HG02642 (cell line): ENCODE results near the gene DDX19B.
"Not testable (repeated sequence)": the region's sequence is repeated elsewhere in the genome, so short reads cannot be mapped to it uniquely, and the experiment has no call there.

ENCODE experiments used
- ATAC-seq: cut with Tn5 transposase; IDR thresholded peaks from one replicate; pipeline ENCODE4 v1.9.1; 2021; ENCODE audit warnings: mild to moderate bottlenecking; ENCODE audit not compliant: unreplicated experiment, poor library complexity

DDX19B gene

DNA sequence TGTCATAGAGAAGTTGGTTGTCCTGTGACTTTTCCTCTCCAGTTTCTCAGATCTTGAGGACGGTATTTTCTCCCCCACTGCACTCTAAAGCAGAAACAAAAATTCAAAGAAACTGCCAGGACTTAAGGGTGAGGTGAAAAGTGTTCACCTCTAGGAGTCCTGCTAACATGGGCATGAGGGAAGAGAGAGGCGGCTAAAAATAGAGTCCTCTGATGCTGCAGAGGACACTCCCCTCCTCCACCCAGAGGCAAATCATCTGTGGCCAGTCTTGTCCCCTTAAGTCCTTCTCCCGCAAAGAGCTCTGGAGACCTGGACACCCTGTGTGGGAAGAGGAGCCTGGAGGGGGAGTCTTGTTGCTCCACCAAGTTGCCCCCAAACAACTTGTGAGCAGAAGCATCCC lies 43.0 kb downstream of the DDX19B start:
- no peak for ATAC-seq

DNA sequence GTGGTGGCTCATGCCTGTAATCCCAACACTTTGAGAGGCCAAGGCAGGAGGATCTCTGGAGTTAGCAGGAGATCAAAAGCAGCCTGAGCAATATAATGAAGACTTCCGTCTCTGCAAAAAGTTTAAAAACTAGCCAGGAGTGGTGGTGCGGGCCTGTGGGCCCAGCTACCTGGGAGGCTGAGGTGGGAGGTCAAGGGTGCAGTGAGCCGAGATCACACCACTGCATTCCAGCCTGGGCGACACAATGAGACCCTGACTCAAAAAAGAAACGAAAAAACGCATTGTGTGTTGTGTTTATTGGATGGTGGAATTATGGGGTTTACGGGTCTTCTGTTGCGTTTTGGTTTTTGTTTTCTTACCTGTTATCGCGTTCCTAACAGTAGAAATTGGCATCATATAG lies 46.9 kb downstream of the DDX19B start:
- no peak for ATAC-seq

DNA sequence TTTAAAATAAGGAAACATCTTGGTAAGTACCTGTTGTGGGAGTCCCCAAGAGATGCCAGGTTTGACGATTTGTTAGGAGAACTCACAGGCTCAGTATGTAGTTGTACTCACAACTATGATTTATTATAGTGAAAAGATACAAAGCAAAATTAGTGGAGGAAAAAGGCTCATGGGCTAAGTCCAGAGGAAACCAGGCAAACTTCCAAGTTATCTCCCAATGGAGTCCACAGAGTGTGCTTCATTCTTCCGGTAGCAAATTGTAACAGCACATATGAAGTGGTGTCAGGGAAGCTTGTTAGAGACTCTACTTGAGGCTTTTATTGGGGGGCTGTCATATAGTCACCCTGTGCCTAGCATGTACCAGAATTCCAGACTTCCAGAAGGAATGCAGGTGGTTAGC lies 50.0 kb downstream of the DDX19B start:
- no peak for ATAC-seq

DNA sequence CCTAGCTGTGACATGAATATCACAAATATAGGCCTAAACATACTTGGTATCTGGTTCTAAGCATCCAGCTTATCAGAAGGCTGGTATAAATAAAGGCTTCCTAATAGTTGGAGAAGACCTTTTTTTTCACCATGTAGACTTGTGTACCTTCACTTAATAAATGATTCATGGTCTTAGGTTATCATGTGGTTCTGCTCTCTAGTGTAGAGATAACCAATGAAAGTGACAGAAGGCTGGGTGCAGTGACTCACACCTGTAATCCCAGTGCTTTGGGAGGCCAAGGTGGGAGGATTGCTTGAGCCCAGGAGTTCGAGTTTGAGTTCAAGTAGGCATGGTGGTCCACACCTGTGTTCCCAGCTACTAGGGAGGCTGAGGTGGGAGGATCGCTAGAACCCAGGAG lies 50.8 kb downstream of the DDX19B start:
- ATAC-seq: no peak

DNA sequence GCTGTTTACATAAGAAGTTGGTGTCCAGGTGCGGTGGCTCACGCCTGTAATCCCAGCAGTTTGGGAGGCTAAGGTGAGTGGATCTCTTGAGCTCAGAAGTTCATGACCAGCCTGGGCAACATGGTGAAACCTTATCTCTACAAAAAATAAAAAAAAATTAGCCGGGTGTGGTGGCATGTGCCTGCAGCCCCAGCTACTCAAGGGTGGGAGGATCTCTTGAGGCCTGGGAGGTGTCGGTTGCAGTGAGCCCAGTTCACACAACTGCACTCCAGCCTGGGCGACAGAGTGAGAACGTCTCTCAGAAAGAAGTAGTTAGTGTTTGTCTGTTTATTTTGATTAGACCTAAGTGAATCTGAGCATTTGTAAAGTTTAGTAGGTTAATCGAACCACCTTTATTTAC lies 60.6 kb downstream of the DDX19B start:
- ATAC-seq: no peak

DNA sequence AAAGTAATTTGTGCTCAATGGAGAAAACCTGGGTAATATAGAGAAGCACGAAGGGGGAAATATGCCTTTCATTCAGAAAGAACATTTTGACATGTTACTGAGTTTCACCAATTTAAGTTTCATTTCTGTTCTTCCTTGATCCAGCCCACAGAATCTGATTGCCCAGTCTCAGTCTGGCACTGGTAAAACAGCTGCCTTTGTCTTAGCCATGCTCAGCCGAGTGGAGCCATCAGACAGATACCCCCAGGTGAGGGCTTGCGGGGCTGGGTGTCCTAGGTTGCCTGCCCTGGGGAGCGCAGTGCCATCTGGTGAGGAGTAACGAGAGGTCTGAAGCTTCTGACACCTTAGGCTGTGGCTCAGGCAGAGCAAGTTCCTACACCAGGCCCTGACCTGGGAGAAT lies 65.4 kb downstream of the DDX19B start:
- ATAC-seq: no peak

DNA sequence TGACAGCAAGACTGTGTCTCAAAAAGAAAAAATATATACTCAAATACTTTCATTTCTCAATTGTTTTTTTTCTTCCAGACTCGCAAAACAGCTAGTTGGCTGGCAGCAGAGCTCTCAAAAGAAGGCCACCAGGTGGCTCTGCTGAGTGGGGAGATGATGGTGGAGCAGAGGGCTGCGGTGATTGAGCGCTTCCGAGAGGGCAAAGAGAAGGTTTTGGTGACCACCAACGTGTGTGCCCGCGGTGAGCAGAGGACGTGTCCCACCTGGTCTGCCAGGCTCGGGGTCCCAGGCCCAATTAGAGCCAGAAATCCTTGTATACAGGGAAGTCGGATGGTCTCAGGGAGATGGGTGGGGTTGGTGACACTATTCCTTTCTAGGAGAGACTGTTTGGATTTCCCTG lies 71.2 kb downstream of the DDX19B start:
- ATAC-seq: not testable (repeated sequence)

DNA sequence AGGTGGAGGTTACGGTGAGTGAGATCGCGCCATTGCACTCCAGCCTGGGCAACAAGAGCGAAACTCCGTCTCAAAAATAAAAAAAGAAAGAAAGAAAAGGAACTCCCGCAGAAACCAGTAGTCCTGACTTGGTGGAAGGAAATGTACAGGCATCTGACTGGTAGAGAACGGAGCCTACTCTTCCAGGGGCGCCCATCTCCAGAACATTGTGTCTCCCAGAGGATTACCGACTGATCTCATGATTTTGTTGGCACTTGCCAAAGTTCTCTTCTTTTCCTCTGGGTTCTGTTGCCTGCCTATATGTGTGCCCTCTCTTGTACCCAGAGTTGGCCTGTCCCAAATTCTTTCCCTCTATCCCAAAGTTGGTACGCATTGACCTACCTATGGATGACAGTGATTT lies 71.9 kb downstream of the DDX19B start:
- ATAC-seq: no peak

DNA sequence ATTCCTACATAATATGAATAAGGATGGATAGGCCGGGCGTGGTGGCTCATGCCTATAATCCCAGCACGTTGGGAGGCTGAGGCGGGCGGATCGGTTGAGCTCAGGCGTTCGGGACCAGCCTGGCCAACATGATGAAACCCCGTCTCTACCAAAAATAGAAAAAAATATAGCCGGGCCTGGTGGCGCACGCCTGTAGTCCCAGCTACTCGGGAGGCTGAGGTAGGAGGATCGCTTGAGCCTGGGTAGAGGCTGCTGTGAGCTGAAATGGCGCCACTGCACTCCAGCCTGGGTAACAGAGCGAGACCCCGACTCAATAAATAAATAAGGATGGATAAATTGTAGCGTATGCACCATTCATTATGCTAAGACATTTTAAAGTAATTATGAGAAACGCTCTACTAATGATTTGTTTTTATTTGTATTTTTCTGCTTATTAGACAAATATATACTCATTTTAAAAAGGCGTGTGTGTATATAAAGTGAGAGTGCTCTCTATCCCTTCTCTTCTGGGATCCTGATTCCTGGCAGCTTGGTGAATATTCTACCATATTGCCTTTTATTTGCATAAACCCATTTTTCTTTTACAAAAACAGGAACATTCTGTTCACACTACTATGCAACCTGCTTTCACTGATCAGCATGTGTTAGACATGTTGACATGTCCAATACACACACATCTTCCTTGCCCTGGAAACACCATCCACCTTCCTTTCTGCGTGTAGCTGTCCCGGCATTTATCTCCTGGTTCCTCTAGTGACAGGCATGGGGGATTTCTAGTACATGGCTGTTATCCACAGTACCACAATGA lies 74.1 kb downstream of the DDX19B start:
- no peak for ATAC-seq

DNA sequence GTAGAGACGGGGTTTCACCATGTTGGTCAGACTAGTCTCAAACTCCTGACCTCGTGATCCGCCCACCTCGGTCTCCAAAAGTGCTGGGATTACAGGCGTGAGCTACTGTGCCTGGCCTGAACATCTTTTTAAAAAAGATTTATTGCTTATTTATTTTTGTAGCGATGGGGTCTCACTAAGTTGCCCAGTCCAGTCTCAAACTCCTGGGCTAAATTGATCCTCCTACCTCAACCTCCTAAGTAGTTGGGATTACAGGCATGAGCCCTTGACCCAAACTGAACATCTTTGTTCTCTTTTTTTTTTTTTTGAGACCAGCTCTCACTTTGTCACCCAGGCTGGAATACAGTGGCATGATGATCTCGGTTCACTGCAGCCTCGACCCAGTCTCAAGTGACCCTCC lies 75.2 kb downstream of the DDX19B start:
- no peak for ATAC-seq

DNA sequence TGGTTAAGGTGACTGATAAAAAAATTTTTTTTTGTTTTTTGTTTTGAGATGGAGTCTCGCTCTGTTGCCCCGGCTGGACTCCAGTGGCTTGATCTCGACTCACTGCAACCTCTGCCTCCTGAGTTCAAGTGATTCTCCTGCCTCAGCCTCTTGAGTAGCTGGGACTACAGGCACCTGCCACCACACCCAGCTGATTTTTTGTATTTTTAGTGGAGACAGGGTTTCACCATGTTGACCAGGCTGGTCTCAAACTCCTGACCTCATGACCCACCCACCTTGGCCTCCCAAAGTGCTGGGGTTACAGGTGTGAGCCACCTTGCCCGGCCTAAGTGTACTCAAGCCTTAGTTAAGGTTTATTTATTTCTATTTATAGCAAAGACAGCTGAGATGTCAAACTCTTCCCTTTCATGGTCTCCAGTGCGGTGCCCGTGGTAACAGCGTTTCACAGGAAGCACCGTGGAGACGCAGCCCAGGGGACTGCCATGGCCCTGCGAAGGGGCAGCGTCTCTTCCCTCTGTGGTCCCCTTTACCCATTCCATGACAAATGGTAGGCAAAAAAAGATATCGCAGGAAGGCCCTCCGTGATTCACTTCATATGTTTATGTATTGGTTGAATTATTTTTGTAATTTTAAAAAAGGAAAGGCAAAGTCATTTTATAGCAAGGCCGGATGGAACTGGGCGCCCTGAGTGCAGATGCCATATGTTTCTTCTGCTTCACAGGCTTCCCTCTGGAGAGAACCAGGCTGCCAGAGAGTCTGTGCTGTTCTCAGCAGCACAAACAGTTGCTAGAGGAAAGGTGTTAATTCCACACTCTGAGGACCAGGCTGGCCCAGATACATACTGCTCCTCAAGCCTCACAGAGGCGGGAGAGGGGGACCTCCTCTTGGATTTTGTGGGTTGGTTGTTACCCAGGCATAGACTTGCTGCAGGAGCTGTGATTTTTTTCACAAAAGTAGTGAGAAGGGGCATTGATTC lies 76.9 kb downstream of the DDX19B start:
- ATAC-seq: no peak

DNA sequence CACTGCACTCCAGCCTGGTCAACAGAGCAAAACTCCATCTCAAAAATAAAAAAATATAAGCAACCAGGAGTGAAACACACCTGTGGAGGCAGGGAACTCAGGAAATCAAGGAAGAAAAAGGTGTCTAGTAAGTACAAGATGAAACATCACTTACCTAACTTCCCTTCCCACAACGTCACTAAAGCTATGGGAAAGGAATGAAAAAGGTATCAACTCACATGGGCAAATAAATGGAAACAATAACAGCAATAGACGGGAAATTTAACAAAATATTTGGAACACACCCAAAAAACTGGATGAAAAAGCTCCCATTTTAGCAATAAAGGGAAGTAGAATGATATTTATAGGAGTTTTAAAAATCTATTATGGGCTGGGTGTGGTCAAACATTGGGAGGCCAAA lies 78.8 kb downstream of the DDX19B start:
- ATAC-seq: no peak

DNA sequence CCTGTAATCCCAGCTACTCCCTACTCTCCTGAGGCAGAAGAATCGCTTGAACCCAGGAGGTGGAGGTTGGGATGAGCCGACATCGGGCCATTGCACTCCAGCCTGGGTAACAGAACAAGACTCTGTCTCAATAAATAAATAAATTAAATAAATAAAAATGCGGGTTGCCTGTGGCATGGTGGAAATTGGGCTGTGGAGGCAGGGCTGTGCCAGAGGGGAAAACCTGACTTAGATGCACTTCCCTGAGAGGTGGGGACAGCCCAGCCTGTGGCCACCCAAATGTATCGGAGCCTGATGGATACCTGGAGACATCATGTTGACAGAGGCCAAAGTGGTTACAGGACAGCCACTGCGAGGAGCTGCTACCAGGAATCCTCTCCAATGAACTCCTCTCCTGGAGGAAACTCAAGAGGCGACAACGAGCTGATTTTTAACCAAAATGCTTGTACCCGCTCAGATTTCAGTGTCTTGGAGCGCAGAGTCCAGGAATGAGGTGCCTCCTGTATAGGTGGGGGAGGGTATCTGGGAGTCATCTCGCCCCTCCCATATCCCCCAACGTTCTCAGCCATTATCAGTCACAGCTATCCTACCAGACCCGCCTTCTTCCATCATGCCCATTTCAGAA lies 80.0 kb downstream of the DDX19B start:
- ATAC-seq: no peak

DNA sequence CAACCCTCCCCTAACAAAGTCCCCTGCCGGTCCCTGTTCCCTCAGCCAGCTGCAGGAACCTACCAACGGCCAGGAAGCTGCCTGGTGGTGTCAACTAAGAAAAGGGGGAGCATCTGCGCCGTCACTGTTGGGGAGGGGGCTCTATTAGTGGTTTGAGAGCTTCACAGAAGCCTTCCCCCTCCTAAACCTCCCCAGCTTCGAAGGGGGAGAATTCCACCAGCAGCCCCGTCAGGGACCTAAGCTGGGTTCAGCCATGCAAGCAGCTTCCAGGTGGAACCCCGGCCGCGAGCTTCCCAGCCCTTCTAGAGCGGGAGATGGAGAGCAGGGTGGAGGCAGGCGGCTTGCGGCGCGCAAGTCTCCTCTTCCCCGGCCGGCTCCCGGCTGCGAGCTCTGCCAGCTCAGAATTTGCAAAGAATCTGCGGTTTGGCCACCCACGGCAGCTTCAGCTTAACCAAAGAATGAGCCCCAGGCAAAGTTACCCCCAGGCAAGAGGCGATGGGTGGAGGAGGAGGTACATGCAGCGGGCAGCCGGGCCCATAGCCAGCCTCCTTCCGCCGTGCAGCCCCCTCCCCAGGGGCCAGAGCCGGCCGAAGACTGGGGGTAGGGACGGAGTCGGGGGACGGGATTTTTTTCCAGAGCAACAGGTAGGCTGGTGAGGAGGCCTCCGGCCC lies 81.4 kb downstream of the DDX19B start:
- peak; percentile 7 for ATAC-seq

DNA sequence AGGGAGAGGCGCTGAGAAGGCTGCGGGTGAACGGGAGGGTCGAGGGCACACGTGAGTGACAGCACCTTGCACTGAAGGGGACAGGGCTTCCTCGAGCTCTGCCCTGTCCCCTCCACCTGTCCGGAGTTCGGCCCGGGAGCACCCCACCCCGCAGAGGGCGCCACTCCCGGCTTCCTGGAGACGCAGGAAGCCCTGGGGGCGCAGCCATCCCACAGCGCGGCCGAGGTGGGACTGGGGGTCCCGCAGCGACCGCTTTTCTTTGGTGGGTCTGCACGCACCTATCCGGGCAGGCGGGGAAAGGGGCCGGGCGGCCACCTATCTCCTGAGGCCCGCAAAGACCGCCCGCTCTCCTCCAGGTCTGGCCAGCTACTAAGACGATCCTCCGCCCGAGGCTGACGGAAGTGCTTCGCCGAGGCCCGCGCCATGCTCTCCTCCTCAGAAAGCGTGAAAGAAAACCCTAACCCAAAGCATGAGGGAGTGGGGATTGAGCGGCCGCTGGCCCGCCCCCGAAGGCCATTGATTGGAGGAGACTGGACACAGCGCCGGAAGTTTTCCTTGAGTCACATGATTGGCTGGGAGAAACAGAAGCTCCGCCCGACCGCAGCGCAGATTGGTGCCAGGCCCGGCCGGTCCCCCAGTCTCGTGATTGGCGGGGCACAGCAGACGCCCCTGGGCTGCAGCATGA lies 82.1 kb downstream of the DDX19B start:
- ATAC-seq: peak; percentile 93

DNA sequence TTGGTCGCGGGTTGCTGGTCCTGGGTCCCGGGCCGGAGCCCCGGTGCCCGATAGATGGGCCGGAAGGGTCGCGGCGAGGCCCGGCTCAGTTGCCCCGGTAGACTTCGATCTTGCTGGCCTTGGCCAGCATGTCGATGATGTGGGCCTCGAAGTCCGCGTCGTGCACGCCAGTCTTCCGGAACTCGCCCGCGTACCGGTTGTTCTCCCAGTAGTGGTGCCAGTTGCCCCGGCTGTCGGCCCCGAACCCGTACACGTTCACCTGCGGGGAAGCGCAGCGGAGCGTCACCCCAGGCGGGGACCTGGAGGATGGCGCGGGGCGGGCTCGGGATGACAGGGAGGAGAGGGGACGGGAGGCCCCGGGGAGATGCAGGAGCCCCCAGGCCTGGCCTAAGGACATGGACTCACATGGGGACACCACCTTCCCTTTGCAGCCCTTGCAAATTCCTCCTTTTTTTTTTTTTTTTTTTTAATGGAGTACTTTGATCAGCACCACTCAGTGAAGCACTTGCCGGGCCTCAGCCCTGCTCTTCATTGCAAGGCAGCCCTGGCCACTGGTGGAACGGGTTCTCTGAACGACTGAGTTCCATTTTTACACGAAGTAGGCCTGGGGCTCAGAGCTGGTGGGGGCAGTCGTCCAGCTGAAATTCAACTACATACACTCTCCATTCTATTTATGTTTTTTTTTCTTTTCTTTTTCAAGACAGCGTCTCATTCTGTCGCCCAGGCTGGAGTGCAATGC lies 82.8 kb downstream of the DDX19B start:
- ATAC-seq: no peak

DNA sequence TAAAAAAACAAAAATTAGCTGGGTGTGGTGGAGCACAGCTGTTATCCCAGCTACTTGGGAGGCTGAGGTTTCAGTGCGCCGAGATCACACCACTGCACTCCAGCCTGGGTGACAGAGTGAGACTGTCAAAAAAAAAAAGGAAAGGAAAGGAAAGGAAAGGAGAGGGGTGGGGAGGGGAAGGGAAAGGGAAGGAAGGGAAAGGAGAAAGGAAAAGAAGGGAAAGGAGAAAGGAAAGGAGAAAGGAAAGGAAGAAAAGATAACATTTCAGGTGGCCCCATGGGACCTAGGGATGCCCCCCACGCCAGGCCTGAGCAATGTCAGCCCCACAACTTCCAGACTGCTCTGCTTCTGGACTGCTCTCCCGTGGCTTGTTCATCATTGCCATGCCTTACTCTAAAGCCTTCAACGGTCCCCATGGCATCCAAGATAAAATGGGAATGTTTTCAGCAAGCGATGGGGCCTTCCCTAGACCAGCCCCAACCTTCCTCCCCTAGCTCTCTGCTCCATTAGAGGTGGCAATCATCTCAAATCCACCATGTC lies 84.5 kb downstream of the DDX19B start:
- no peak for ATAC-seq
